ENCODE measurements around the gene TCHP.

The TCHP gene

DNA sequence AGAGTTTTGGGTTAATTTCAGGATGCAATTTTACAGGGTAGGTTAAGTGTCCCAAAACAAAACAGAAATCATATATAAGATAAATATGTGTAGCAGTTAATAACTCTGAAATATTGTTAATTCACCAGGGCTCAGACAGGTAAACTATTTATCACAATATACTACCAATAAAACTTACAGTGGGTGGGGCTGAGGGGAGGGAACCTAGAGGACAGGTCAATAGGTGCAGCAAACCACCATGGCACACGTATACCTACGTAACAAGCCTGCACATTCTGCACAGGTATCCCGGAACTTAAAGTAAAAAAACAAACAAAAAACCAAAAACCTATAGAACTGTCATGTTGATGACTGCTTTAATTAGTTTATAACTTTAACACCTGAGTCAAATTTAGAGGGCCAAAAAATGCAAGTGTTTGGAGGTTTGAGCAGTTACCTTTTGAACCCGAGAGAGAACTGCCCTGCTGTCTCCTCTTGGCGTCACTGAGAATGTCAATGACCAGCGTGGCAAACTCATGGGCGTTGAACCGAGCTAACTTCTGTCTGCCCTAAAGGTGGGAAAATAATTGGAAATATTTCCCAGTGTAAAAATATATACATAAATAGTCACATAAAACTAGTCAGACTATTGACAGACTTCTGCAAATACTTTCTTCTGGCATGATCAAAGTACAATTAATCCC is 59.5 kb downstream of the TCHP start:
- TF ChIP-seq, protein P1, sequence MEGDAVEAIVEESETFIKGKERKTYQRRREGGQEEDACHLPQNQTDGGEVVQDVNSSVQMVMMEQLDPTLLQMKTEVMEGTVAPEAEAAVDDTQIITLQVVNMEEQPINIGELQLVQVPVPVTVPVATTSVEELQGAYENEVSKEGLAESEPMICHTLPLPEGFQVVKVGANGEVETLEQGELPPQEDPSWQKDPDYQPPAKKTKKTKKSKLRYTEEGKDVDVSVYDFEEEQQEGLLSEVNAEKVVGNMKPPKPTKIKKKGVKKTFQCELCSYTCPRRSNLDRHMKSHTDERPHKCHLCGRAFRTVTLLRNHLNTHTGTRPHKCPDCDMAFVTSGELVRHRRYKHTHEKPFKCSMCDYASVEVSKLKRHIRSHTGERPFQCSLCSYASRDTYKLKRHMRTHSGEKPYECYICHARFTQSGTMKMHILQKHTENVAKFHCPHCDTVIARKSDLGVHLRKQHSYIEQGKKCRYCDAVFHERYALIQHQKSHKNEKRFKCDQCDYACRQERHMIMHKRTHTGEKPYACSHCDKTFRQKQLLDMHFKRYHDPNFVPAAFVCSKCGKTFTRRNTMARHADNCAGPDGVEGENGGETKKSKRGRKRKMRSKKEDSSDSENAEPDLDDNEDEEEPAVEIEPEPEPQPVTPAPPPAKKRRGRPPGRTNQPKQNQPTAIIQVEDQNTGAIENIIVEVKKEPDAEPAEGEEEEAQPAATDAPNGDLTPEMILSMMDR (conservative IDR thresholded peaks at IDR 0.05), result no peak
- peak overlapping the region; percentile 96 for H3K27ac ChIP-seq

DNA sequence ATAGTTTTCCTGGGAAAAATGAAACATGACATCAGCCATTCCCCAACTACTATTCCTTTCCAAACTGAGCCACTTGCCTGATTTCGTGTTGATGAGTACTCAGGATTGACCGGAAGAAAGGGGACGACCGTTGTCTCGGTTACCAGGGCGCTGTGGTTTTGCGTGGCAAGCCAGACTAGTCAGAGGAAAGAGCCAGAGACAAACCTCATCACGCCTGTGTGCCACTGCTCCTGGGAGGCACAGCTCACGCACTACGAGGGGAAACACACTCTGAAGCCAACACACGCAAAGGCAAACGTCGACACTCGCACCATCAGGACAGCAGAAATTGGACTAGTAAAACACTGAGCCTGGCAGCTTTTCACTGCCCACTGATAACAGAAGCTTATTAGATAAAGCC is 61.1 kb downstream of the TCHP start:
- peak overlapping the region; percentile 96 for H3K27ac ChIP-seq
- TF ChIP-seq, protein P1 (conservative IDR thresholded peaks at IDR 0.05), result no peak

DNA sequence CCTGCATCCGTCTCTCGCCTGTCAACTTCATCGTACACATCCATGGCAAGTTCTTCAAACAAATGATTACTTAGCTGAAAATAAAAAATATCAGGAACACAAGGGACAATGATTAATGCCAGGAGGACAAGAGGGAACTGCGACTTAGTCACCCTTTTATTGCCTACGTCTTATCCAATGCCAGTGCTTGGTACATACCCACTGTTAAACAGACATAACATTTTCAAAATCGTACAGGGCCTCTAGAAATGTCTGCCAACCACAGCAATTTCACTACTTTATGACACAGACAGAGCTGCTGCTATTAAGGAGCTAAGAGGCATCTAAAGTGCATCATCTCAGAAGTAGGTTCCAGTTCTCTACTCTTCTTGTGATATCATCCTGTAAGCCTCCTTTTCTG is 61.5 kb downstream of the TCHP start:
- peak overlapping the region; percentile 96 for H3K27ac ChIP-seq
- TF ChIP-seq, protein P1 (conservative IDR thresholded peaks at IDR 0.05), result no peak

DNA sequence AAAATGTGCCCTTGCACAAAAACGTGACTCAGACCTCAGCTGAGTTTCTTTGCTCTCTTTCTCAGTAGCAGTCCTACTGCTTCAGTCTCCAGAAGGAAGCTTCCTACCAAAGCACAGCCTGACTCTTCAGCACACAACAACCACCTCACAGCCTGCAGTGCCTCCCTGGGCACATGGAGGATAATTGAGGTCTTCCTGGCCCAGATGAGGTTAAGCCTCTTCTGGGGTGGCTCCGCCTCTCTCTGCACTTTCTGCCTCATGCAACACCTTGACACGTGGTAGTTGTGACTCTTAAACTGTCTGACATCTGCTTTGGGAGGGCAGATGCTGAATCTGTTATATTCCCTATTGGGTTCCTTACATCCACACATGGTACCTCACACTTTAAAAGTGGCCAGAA is 62.3 kb downstream of the TCHP start:
- H3K27ac ChIP-seq, result peak overlapping the region; percentile 96
- TF ChIP-seq, protein P1 (conservative IDR thresholded peaks at IDR 0.05), result no peak

DNA sequence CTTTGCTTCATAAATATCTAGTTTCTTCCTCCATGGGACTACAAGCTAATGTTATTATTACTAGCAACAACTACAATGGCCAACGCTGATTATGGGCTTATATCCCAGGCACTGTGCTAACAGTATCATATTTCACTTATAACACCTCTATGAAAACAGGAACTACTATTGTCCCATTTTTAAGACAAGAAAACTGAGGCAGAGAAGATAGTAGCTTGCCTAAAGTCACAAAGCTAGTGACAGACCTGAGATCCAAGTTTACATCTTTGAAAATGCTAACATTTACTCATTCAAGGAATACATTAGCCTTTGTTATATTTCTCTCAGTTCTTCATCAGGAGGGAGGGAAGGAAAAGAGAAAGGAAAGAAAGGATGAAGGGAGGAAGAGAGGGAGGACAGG is 63.3 kb downstream of the TCHP start:
- TF ChIP-seq, protein P1 (conservative IDR thresholded peaks at IDR 0.05), result no peak
- peak overlapping the region; percentile 96 for H3K27ac ChIP-seq

DNA sequence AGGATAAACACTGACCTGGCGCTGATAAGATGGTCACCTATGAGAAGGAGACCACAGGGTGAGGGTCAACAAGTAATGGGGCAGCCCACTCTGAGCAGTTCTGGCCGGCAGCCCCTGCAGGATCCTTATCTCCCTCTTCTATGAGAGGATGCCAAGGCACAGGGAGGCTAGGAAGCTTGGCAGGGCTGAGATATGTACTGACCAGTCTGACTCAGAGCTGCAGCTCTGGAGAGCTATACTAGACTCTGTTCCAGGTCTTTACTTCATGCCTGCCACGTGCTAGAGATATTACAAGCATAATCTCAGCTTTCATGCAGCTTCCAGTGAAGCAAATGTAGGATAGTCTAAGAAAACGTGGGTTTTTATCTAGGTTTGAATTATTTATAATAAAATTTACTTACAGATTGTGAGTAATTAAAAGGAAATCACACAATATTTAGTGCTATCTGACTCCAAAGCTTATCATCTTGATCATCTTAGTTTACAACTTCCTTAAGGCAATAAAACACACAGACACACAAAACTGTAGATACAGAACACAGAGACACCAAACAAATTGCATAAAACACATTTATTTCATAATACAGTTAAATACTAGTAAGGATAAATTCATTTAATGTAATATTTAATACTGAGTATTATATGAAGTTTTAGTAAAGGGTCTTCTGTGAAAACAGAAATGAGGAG is 63.8 kb downstream of the TCHP start:
- peak overlapping the region; percentile 96 for H3K27ac ChIP-seq

DNA sequence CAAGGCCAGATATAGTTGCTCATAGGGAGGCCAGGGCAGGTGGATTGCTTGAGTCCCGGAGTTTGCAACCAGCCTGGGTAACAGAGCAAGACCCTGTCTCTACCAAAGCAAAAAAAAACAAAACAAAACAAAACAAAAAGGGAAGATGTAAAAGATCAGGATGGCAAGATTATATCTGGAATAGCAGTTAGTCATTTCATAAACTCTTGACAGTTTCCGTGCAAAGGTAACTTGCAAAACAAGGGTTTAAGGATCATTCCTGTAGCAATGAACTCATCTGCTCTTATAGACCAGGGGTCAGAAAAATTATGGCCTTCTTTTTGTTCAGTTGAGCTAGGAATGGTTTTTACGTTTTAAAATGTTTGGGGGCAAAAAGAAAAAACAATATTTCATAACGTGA is 66.5 kb downstream of the TCHP start:
- H3K27ac ChIP-seq, result peak overlapping the region; percentile 96
- TF ChIP-seq, protein P1 (conservative IDR thresholded peaks at IDR 0.05), result no peak

More for the DNA sequence above, 63.8 kb downstream of the TCHP start:
- TF ChIP-seq, protein P1 (conservative IDR thresholded peaks at IDR 0.05), result no peak
